Measurements from ENCODE around the gene HOXA1.
A peak's percentile ranks its signal among the peaks of the same experiment; 100 is the strongest.

HOXA1 gene

DNA sequence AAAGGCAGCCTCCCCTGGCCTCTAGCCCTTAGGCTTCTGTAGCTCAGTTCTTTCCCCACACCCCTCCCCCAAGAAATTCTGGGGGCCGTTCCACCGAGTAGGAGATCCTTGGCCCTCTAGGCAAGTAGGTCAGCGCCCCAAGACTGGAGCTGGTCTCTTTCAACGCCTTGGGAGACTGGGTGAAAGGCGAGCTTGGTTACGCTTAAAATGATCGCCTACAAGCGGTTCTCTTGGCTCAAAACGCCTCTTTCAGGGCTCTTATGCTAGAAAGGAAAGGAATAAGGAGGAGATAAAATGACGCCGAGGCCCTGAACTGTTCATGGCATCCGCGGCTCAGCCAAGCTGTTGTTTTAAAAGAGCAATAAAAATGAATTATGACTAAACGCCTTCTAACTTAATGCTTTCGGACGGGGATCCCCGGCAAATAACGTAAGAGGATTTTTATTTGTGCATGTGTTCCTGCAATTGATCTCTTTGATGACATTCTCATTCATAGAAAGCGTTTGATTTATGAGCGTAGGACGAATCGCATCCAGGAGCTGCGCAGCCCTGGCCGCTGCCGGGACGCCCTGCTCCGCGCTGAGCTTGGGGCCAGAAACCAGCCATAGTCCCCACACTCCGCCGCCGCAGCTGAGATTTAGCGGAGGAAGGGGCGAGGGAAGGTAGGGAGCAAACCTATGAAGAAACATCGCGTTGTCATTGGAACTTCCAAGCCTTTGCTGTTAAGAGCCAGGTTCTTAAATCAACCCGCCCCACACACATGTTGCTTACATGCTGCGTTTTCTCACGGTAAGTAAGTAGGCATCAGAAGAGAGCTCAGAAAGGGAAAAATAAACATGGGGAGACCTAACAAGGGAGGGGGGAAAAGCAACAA lies 3.0 kb upstream of the HOXA1 start:
- H3K36me3 Mint-ChIP-seq (ENCODE audit: low read depth), result peaks cover 71% of the 10 kb centered on the region
- H3K9me3 Mint-ChIP-seq, result no peaks in the 10 kb centered on the region
- peak overlapping the region; percentile 95 for H3K27ac Mint-ChIP-seq
- peaks cover 87% of the 10 kb centered on the region for H3K4me1 Mint-ChIP-seq (ENCODE audit: low read depth)
- H3K27me3 Mint-ChIP-seq, result peaks cover 84% of the 10 kb centered on the region
- intact Hi-C loops (cut with micrococcal nuclease), result loop anchor here (10.0 kb wide), 2 partner anchors 56 to 1234 kb away; partner anchors contain the start of genes HOXA3 and HOXA7
- H3K4me3 Mint-ChIP-seq, result peak overlapping the region; percentile 91

DNA sequence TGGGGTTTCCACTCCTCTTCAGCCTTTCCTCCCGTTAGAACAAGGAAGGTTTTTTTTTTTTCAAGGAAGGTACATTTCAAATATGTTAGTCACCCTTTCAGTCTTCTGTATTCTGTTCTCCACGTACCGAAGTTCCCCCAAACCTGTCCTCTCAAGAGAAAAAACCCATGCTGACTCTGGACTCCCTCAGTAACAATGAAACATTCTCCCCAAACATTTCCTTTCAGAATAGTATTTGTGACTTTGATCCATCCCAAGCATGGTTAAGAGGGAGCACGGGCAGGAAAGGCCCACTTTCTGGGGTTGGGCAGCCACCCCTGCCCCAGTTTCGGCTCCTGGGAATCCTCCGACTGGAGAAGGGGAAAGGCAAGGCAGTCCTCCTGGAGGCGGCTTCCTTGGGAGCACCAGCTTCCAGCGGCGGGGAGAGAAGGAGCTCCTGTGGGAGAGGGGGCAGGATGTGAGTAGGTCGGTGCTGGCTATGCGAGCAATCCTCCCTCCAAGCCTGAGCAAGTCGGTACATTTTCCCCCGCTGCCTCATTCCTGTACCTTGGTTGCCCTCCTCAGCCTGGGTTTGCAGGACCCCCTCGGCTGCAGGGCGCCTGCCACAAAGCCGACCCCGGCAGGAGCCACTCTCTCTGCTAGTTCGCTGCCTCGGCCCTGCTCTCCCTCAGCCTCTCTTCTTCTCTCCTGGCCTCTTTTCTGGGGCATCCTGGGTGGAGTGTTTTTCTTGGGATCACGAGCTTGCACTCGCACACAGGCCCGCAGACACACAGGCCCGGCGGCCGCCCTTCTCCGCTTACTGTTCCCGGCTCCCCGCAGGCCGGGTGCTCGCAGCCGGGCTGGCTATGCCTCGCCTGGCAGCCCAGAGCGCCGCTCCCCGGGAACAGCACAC lies 2.1 kb upstream of the HOXA1 start:
- peaks cover 78% of the 10 kb centered on the region for H3K4me1 Mint-ChIP-seq (ENCODE audit: low read depth)
- H3K27ac Mint-ChIP-seq, result peak overlapping the region; percentile 95
- H3K9me3 Mint-ChIP-seq, result no peaks in the 10 kb centered on the region
- peaks cover 84% of the 10 kb centered on the region for H3K27me3 Mint-ChIP-seq
- intact Hi-C loops (cut with micrococcal nuclease), result loop anchor here (1.0 to 10.0 kb wide), 5 partner anchors 32 to 1233 kb away; partner anchors contain the start of genes HOXA3, HOXA4, HOXA7 and SKAP2
- H3K4me3 Mint-ChIP-seq, result peak overlapping the region; percentile 91
- peaks cover 64% of the 10 kb centered on the region for H3K36me3 Mint-ChIP-seq (ENCODE audit: low read depth)

DNA sequence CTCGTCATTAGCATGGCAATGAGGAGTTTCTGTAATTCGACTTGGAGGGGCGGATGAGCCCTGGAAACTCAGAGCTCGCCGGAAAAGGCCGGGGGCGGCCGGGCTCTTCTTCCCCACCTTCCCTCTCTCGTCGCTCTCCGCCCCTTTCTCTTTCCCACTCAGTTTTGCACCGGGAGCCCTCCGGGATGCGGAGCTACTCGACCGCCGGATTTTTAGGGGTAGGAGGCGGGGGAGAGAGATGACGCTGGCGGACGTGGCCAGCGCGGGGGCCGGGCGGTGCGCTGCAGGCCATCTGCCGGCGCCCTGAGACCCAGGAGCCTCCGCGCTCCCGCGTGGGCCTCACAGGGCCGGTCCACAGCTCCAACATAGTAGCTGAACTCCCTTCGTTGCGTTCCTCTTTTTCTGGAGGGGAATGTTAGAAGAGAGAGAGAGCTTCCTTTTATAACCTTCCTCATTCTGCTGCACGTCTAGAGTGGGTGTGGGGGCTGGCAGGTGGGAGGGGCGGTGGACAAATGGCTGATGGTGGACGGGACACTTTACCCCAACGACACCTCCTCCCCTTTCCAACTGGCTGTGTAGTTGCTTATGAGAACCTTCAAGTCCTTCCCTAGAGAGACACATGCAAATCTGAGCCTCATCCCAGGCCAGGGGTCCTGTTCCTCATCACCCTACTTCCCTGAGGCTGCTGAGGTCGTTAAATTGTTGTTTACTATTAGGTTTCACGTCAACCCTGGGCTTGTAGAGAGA lies 1.1 kb upstream of the HOXA1 start:
- peak overlapping the region; percentile 95 for H3K27ac Mint-ChIP-seq
- peaks cover 75% of the 10 kb centered on the region for H3K4me1 Mint-ChIP-seq (ENCODE audit: low read depth)
- intact Hi-C loops (cut with micrococcal nuclease), result loop anchor here (1.0 to 10.0 kb wide), 5 partner anchors 33 to 1232 kb away; partner anchors contain the start of genes HOXA3, HOXA4, HOXA7 and SKAP2

DNA sequence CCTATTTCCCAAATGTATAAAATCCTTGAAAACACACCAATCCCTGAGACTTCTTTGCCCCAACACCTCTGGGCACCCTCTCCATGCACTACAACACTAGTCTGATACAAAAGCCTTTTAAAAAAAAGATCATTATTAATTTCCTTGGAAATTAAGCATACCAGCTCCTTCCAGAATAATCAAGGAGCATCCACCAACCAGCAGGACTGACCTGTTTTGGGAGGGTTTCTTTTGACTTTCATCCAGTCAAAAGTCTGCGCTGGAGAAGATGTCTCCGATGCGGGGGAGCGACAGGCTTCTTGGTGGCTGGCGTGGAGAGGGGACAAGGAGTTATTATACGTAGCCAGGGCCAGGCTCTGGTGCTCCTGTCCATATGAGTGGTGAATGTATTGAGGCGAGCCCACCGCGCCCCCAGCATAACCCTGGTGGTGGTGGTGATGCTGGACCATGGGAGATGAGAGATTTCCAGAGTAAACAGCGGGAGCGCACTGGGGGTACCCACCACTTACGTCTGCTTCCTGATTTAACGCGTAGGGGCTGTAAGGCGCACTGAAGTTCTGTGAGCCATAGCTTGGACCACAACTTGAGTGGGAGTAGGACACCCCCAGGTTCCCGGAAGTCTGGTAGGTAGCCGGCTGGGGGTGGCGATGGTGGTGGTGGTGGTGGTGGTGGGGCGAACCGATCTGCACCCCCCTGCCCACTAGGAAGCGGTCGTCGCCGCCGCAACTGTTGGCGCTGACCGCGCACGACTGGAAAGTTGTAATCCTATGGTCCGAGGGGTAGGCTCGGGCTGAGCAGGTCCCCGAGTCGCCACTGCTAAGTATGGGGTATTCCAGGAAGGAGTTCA lies 527 bp downstream of the HOXA1 start:
- H3K9me3 Mint-ChIP-seq, result no peaks in the 10 kb centered on the region
- H3K36me3 Mint-ChIP-seq (ENCODE audit: low read depth), result peaks cover 46% of the 10 kb centered on the region
- peak overlapping the region; percentile 91 for H3K4me3 Mint-ChIP-seq
- peaks cover 61% of the 10 kb centered on the region for H3K4me1 Mint-ChIP-seq (ENCODE audit: low read depth)
- intact Hi-C loops (cut with micrococcal nuclease), result loop anchor here (10.0 kb wide), 2 partner anchors 60 to 1230 kb away; partner anchors contain the start of genes HOXA3 and HOXA7
- peak overlapping the region; percentile 95 for H3K27ac Mint-ChIP-seq
- peaks cover 84% of the 10 kb centered on the region for H3K27me3 Mint-ChIP-seq

More for the DNA sequence above, 1.1 kb upstream of the HOXA1 start:
- Mint-ChIP-seq H3K27me3 (peaks cover 84% of the 10 kb centered on the region), H3K36me3 (ENCODE audit: low read depth) (peaks cover 63% of the 10 kb centered on the region), H3K9me3 (no peaks in the 10 kb centered on the region), H3K4me3 (peak overlapping the region; percentile 91)

DNA sequence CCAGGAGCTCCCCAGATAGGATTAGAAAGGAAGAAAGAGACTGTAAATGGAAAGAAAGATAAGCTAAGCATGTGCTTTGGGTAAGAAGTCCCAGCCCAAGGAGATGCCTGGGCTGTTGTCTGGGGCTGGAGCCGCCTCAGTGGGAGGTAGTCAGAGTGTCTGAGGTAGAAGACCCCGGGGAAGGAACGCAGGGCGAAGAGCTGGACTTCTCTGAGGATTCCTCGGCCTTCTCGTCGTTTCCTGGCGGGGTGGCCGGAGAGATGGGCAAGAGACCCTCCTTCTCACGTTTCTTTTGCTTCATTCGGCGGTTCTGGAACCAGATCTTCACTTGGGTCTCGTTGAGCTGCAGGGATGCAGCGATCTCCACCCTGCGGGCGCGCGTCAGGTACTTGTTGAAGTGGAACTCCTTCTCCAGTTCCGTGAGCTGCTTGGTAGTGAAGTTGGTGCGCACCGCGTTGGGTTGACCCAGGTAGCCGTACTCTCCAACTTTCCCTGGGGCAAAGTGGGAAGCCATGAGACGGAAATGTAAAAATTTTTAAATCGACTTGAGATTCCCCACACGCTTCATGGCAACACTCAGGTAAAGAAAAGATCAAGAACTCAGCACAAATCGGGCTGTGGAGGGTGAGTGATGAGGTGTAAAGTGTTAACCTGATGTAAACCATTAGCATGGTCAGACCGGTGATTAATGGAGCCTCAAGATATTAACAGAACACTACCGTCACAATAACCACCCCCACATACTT lies 1.3 kb downstream of the HOXA1 start:
- intact Hi-C loops (cut with micrococcal nuclease), result loop anchor here (10.0 kb wide), 2 partner anchors 60 to 1230 kb away; partner anchors contain the start of genes HOXA3 and HOXA7
- Mint-ChIP-seq H3K27me3 (peaks cover 82% of the 10 kb centered on the region), H3K27ac (no peak overlapping the region), H3K4me3 (no peak overlapping the region), H3K4me1 (ENCODE audit: low read depth) (peaks cover 54% of the 10 kb centered on the region), H3K36me3 (ENCODE audit: low read depth) (peaks cover 38% of the 10 kb centered on the region), H3K9me3 (no peaks in the 10 kb centered on the region)

DNA sequence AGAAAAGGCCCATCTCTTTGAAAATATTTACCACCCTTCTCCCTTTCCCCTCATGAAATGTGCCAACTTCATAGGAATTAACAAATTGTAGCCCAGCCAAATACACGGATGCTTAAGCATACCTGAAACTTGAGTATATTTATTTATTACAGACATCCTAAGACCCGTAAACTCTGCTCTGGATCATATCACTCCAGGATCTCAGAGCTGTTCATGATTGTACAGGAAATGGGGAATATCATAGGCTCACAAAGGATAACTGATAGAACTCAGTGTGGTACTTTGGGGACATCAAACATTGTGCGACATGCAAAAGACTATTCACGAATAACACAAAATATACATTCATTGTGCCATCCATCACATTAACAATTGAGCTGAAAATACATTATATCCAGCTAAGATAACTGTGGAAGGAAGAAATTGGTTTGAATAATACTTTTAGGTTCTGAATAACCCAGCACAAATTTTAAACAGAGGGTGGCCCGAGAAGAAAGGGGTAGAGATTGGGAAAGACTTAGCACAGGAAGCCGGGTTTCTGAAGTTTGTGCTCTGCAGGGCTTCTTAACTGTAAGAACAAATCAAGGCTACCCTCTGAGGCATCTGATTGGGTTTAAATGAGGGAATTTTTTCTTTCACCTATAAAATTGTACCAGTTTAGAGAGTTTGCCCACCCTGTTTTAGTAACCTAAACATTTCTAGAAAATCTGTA lies 2.5 kb downstream of the HOXA1 start:
- Mint-ChIP-seq H3K27me3 (peaks cover 82% of the 10 kb centered on the region), H3K4me1 (ENCODE audit: low read depth) (peaks cover 43% of the 10 kb centered on the region), H3K27ac (no peak overlapping the region), H3K9me3 (no peaks in the 10 kb centered on the region), H3K4me3 (no peak overlapping the region), H3K36me3 (ENCODE audit: low read depth) (peaks cover 27% of the 10 kb centered on the region)
- intact Hi-C loops (cut with micrococcal nuclease), result loop anchor here (10.0 kb wide), 2 partner anchors 61 to 1229 kb away; partner anchors contain the start of genes HOXA3 and HOXA7

DNA sequence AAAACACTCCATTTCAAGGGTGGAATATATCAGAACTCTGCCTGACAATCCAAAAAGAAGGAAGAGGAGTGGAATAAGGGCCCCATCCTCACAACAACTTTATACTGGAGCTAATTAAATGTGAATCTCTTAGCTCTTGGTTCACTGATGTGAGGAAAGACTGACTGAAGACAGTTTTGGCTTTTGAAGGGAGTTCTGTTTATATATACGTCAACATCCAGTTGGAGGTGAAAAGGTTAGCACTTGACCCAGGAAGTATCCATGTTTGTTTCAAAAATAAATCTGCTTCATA lies 3.0 kb downstream of the HOXA1 start:
- Mint-ChIP-seq H3K4me3 (no peak overlapping the region), H3K9me3 (no peaks in the 10 kb centered on the region), H3K36me3 (ENCODE audit: low read depth) (peaks cover 21% of the 10 kb centered on the region), H3K27ac (no peak overlapping the region), H3K27me3 (peaks cover 83% of the 10 kb centered on the region), H3K4me1 (ENCODE audit: low read depth) (peaks cover 42% of the 10 kb centered on the region)
- intact Hi-C loops (cut with micrococcal nuclease), result loop anchor here (10.0 kb wide), 2 partner anchors 62 to 1228 kb away; partner anchors contain the start of genes HOXA3 and HOXA7

DNA sequence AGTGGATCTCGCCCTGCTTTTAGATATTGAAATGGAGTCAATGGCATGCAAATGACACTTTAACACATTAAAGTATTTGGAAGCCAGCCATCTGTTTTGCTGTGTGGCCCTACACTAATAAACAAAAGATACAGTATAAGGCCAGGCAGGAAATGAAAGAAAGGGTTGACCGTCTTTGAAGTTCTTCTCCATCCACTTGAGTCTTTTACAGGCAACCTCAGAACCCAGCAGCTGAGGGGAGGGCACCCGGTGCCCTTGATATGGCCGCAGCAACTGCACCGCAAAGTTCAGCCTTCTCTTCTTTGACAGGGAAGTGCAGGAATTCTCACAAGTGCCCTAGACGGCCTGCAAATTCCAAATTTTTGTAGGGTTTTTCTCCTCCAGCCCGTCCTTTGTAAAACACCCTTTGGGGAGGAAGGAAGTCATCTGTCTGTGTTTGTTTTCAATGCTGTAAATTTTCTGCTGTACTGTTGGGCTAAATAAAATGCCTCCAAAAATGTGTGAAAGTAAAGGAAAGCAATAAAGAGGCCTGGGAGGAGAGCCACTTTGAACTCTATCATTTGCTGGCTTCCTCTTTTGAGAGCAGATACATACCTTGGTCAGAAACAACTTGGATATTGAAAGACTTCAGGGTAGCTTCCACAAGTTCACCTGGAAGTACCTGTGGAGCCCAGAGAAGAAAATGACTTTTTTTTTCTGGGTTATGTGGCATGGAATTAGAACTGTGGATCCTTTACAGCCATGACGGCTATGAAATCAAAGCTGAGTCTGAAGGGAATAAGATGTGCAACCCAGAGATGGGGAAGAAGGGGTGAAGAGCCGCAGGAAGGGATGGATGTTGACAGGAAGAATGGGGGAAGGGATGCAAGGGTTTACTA lies 3.6 kb downstream of the HOXA1 start:
- peaks cover 15% of the 10 kb centered on the region for H3K36me3 Mint-ChIP-seq (ENCODE audit: low read depth)
- H3K9me3 Mint-ChIP-seq, result no peaks in the 10 kb centered on the region
- intact Hi-C loops (cut with micrococcal nuclease), result loop anchor here (10.0 kb wide), 2 partner anchors 63 to 1227 kb away; partner anchors contain the start of genes HOXA3 and HOXA7
- no peak overlapping the region for H3K27ac Mint-ChIP-seq
- no peak overlapping the region for H3K4me3 Mint-ChIP-seq
- peaks cover 37% of the 10 kb centered on the region for H3K4me1 Mint-ChIP-seq (ENCODE audit: low read depth)
- H3K27me3 Mint-ChIP-seq, result peaks cover 86% of the 10 kb centered on the region

DNA sequence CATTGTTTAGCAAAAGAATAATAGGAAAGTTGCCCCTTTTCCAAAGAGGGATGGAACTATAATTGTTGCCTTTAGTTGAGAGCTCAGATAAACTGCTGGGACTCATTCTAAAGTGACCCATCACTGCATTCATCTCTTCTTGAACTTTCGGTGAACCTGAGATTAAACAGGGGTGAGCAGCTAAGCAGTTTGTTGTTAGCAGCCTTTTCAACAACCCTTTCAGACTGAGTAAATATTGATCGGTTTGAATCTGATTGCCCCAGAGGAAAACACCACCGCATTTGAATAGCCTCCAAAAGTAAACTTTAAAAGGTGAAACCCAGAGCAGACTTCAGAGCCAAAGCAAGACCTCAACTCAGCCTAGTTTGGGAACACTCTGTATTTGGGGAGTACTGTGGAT lies 4.7 kb downstream of the HOXA1 start:
- Mint-ChIP-seq H3K36me3 (ENCODE audit: low read depth) (peaks cover 4% of the 10 kb centered on the region), H3K27ac (no peak overlapping the region), H3K27me3 (peaks cover 90% of the 10 kb centered on the region), H3K4me3 (no peak overlapping the region), H3K9me3 (no peaks in the 10 kb centered on the region), H3K4me1 (ENCODE audit: low read depth) (peaks cover 32% of the 10 kb centered on the region)
- intact Hi-C loops (cut with micrococcal nuclease), result loop anchor here (10.0 kb wide), 2 partner anchors 64 to 1226 kb away; partner anchors contain the start of genes HOXA3 and HOXA7

DNA sequence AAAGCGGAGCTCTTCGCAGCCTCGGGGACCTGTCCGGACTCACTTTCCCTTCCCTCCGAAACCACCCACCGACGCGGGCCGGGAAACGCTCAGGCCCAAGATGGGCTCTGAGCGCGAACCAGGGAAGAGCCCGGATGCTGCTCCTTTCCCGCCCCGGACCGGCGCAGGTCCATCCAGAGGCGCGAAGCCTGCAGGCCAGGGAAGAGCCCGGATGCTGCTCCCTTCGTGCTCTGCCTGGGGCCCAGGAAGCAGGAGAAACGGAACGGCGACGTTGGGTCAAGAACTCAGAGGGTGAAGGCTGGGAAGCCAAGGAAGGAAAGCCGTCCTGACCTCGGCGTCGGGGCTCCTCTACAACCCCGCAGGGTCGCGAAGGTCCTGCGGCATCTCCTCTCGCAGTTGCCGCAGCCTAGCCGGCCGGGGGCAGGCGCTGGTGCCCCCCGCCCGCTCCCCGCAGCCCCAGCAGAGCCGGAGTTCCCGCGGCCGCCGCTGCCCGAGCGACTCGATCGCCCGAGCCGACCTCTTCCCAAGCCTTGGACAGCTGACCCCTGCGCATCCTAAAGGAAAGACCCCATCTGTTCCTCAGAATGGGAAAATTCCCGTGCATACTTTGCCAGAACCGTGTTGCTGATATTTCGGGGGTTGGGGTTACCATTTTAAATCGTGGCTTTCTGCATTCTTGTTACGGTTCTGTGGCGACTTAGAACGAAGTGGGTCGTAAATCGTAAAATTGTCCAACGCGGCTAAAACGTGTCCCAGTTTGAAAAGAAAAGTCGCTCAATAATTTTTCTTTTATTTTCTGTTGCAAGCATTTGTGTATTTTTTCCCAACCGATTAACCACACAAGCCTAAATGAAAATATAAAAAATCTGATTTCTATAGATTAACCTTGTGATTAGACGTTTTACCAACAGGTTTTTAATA lies 7.5 kb downstream of the HOXA1 start:
- no peaks in the 10 kb centered on the region for H3K36me3 Mint-ChIP-seq (ENCODE audit: low read depth)
- H3K4me1 Mint-ChIP-seq (ENCODE audit: low read depth), result peaks cover 15% of the 10 kb centered on the region
- peak overlapping the region; percentile 60 for H3K4me3 Mint-ChIP-seq
- peak overlapping the region; percentile 51 for H3K27ac Mint-ChIP-seq
- H3K9me3 Mint-ChIP-seq, result no peaks in the 10 kb centered on the region
- intact Hi-C loops (cut with micrococcal nuclease), result no loop called here
- peaks cover 72% of the 10 kb centered on the region for H3K27me3 Mint-ChIP-seq
